ENCODE measurements around the gene KIF2C. TPM values are rescaled to one million over a fixed set of nuclear protein-coding genes. Genes with fewer than 3 reads are reported as not detected.

The KIF2C gene
- polyA plus RNA-seq, 1 of the 3 experiments (the other 2 are of a cell fraction), result 20.7 TPM

DNA sequence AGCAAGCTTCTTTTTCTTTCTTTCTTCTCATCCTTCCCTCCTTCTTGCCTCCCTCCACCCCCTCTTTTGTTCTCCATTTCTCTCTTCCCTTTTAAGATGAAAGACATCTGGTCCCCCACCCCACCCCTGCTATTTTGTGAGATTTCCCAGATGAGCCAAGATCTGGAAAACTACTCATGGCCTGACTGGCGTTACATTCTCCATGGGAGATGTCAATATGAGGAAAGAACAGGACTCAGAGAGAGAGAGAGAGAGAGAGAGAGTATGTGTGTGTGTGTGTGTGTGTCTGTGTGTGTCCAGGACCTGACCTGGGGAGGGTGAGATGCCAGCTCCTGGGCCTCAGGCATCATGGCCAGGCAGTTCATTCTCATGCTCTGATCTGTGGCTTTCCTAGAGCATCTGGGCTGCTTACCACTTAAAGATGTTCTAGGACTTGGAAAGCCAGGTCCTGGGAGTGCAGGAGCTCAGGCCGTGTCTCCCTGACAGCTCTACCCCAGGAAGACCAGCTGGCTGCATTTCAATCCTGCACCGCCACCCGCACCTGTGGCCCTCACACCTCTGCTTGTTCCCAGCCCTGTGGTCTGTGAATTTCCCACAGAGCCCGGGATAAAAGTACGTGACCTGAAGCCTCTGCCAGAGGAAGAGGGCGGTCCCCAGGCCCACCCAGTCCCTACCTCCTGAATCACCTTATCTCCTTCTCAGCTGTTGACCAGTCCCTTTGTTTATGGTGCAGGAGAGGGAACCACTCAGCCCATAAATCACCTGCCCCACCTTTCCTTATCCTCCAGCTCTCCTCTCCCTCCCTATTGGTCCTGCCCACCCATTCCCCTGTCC, 51.5 kb downstream of the KIF2C start:
- H3K27ac ChIP-seq (ENCODE audit: low read depth in 2 of 2, low read length in 1 of 2), result no peak overlapping the region
- no peak for DNase-seq

More for the DNA sequence above, 51.5 kb downstream of the KIF2C start:
- no peak overlapping the region for H3K9ac ChIP-seq
- H3K9me2 ChIP-seq, result no peaks in the 10 kb centered on the region
- H3K4me1 ChIP-seq (ENCODE audit: control insufficient read depth in 1 of 2, insufficient read depth in 2 of 2, low read depth in 1 of 2, low read length in 1 of 2), result peaks cover 0 to 5% of the 10 kb centered on the region in 2 experiments; a peak in 1 of 4 replicates
- WGBS (ENCODE audit: low lambda C conversion rate), result 73% methylated on average over 5 of the region's 7 CpGs
- H3K4me3 ChIP-seq (ENCODE audit: low read depth in 2 of 2, low read length in 1 of 2), result no peak overlapping the region
- H3K4me2 ChIP-seq, result no peak overlapping the region
- no peak overlapping the region for H2AFZ ChIP-seq (ENCODE audit: low read depth)
- no peaks in the 10 kb centered on the region for H4K20me1 ChIP-seq (ENCODE audit: insufficient read depth)
- no peaks in the 10 kb centered on the region for H3K9me3 ChIP-seq
- H3K36me3 ChIP-seq (replicated peaks in 1 of 2; ENCODE audit: control insufficient read depth in 1 of 2, insufficient read depth in 2 of 2, low read length in 1 of 2), result no peaks in the 10 kb centered on the region
- peaks cover 4% of the 10 kb centered on the region for H3F3A ChIP-seq (replicated peaks; ENCODE audit: insufficient read depth)
- POLR2A ChIA-PET, result interaction anchor here (0.9 to 1.6 kb wide), 3 partner anchors 9 to 16 kb away, joined by 3 to 5 read pairs (median 3); partner anchors contain the start of genes PLK3 and RPS8
- no peaks in the 10 kb centered on the region for H3K79me2 ChIP-seq (ENCODE audit: insufficient read depth)
- no peak for TF ChIP-seq CHD2 (IDR thresholded peaks at IDR 0.05; ENCODE audit: low read length, partially characterized antibody)
- no peak for TF ChIP-seq PBX3 (IDR thresholded peaks at IDR 0.05)
- no peak for TF ChIP-seq RCOR1 (IDR thresholded peaks at IDR 0.05; ENCODE audit: low read length)
- no peak for TF ChIP-seq POLR2AphosphoS5 (IDR thresholded peaks at IDR 0.05; ENCODE audit: low read depth, low read length)
- TF ChIP-seq GATA2 (CRISPR knock-in tag; IDR thresholded peaks at IDR 0.05), result no peak
- TF ChIP-seq FOXJ3 (CRISPR knock-in tag; IDR thresholded peaks at IDR 0.05), result no peak
- TF ChIP-seq, protein P1, sequence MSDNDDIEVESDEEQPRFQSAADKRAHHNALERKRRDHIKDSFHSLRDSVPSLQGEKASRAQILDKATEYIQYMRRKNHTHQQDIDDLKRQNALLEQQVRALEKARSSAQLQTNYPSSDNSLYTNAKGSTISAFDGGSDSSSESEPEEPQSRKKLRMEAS (IDR thresholded peaks at IDR 0.05; ENCODE audit: low read depth), result no peak
- TF ChIP-seq MEF2A (IDR thresholded peaks at IDR 0.05; ENCODE audit: borderline replicate concordance, low read depth), result no peak
- TF ChIP-seq FOXM1 (IDR thresholded peaks at IDR 0.05; ENCODE audit: low read depth), result no peak
- TF ChIP-seq ZBTB33 (IDR thresholded peaks at IDR 0.05; ENCODE audit: borderline replicate concordance, low read depth), result no peak
- TF ChIP-seq SMC3 (IDR thresholded peaks at IDR 0.05; ENCODE audit: low read depth, low read length), result no peak
- no peak for TF ChIP-seq IRF3 (IDR thresholded peaks at IDR 0.05; ENCODE audit: low read depth, low read length)
- no peak for TF ChIP-seq JUND (IDR thresholded peaks at IDR 0.05)
- TF ChIP-seq MXI1 (IDR thresholded peaks at IDR 0.05; ENCODE audit: low read depth, low read length), result no peak
- TF ChIP-seq, protein P2, sequence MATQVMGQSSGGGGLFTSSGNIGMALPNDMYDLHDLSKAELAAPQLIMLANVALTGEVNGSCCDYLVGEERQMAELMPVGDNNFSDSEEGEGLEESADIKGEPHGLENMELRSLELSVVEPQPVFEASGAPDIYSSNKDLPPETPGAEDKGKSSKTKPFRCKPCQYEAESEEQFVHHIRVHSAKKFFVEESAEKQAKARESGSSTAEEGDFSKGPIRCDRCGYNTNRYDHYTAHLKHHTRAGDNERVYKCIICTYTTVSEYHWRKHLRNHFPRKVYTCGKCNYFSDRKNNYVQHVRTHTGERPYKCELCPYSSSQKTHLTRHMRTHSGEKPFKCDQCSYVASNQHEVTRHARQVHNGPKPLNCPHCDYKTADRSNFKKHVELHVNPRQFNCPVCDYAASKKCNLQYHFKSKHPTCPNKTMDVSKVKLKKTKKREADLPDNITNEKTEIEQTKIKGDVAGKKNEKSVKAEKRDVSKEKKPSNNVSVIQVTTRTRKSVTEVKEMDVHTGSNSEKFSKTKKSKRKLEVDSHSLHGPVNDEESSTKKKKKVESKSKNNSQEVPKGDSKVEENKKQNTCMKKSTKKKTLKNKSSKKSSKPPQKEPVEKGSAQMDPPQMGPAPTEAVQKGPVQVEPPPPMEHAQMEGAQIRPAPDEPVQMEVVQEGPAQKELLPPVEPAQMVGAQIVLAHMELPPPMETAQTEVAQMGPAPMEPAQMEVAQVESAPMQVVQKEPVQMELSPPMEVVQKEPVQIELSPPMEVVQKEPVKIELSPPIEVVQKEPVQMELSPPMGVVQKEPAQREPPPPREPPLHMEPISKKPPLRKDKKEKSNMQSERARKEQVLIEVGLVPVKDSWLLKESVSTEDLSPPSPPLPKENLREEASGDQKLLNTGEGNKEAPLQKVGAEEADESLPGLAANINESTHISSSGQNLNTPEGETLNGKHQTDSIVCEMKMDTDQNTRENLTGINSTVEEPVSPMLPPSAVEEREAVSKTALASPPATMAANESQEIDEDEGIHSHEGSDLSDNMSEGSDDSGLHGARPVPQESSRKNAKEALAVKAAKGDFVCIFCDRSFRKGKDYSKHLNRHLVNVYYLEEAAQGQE (IDR thresholded peaks at IDR 0.05; ENCODE audit: low read depth, low read length), result no peak
- no peak for TF ChIP-seq YY1 (IDR thresholded peaks at IDR 0.05; ENCODE audit: low read depth)
- TF ChIP-seq, protein P3, sequence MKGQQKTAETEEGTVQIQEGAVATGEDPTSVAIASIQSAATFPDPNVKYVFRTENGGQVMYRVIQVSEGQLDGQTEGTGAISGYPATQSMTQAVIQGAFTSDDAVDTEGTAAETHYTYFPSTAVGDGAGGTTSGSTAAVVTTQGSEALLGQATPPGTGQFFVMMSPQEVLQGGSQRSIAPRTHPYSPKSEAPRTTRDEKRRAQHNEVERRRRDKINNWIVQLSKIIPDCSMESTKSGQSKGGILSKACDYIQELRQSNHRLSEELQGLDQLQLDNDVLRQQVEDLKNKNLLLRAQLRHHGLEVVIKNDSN (IDR thresholded peaks at IDR 0.05; ENCODE audit: borderline replicate concordance, low read depth), result no peak
- CTCF ChIA-PET, result interaction anchor here (0.6 to 1.1 kb wide), 4 partner anchors 8 to 62 kb away, joined by 3 to 5 read pairs (median 3); partner anchors contain the start of genes KIF2C and PLK3
- H3K27me3 ChIP-seq (ENCODE audit: insufficient read depth), result no peaks in the 10 kb centered on the region
